NAMALWA (cell line): ENCODE data around the gene FUCA2.
"Not testable (repeated sequence)": the region's sequence is repeated elsewhere in the genome, so short reads cannot be mapped to it uniquely, and the experiment has no call there.

Experiments
- DNase-seq: peaks from one replicate; pipeline ENCODE4 v3.0.0-alpha.2; 2015; ENCODE audit warnings: low spot score

The FUCA2 gene

DNA sequence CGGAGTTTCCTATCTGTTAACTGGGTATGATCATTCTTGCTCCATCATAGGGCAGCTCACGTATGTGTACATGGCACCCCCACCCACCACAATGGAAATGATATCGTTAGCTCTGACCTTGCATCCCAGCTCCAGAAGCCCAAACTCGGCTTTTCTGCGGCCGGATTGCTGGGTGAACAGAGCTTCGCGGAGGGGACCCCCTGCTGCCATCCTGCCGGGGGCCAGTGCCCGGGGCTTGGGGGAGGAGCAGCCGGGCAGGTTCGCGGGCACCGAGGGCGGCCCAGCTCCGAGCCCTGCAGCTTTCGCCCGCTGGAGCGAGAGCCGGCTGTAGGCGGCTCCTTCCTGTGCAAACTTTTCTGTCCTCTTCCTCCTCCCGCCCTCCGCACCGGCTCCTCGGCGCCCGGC lies 24.9 kb upstream of the FUCA2 start:
- peak; percentile 30 for DNase-seq

DNA sequence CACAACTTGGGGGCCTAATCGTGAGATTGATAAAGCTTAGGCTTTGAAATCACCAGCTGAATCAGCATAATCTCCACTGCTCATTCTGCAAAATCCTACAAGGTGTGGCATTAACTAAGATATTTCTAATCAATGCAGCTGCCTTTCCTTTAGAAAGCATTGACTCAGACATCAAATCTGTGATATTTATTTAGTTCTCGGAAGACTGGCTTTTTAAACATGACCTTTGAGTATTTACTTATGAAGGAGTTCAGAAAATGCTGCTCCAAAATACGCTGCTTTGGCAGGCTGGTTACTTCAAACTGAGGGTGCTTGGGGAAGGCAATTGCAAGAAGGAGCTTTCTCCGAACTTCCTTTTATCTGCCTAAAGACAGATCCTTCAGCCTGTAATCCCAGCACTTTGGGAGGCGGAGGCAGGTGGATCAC lies 23.7 kb upstream of the FUCA2 start:
- DNase-seq = no peak

DNA sequence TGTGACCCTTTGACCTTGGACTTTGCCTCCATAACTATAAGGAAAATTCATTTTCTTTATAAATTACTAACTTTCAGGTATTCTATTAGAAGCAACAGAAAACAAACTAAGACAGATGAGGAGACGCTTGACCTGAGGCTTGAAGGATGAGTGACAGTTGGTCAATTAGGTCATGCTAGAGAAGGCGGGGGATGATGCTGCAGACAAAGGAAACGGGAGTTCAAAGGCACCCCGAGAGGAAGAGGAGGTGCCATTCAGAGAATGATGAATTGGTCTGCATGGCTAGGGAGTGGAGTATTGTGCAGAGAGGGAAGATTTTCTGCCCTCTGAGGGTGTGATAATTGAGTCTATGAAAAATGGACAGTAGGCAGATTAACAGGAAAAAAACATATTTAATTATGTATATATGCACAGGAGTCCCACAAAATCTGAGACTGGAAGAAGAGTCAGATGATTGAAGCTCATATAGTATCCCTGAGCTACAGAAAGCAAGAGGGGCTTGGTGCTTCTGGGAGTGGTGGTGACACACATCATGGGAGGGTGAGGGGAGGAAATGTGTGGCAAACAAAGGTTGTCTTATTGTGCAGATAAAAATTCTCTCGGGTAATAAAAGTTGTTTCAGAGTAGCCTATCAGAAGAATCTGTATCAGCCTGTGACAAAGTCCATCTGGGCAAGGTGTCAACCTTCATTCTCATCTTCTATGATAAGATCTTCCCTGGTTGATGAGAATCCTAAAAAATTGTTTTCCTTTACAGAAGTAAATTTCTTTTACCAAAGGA lies 20.4 kb upstream of the FUCA2 start:
- no peak for DNase-seq

DNA sequence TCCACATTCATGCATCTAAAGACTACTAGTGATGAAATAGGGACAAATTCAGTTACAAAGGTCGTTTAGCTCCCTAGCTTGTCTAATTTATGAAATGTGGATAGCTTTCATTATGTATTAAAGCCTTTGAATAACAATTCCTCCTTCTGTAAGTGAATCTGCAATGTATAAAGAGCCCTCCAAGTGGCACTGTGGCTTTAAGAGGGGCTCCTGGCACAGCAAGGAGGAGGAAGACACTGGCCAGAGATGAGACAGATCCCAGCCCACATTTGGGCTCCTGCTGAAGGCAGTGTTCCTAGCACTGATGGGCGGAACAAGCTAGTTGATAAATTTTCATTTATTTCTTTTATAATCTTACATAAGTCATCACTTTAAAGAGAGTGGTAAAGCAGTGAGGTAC lies 17.6 kb upstream of the FUCA2 start:
- peak; percentile 31 for DNase-seq

DNA sequence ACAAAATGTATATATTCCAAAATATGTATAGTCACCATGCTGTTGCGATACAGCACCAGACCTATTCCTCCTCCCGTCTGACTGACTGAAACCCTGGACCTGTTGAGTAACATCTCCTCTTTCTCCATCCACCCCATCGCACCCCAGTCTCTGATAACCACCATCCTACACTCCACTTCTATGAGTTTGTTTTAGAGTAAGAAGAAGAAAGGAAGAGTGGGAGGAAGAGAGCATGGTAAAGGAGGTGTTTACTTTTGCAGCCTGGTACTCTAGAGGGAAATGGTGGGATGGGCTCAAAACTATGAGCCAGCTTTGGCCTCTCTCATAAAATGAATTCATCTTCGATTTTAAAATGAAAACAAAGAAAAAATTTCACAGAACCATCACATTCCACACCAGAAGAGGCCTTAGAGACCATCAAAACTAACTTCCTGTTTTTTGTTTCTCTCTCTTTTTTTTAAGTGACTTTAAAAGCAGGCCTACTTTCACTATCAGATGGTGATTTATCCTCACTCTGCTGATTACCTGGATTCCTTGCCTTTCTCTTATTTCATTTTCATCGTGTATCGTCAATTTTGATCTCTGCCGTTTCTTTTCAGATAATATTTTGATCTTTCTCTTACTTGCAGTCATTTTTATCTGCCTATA lies 16.8 kb upstream of the FUCA2 start:
- DNase-seq = peak; percentile 20

DNA sequence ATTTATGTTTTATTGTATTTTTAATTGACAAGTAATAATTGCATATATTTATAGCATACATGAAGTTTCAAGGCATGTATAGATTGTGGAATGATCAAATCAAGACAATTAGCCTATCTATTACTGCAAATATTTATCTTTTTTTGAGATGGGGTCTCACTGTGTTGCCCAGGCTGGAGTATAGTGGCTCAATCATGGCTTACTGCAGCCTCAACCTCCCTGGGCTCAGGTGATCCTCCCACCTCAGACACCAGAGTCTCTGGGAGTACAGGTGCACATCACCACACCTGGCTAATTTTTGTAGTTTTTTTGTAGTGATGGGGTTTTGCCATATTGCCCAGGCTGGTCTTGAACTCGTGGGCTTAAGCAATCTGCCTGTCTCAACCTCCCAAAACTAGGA lies 16.2 kb upstream of the FUCA2 start:
- no peak for DNase-seq

DNA sequence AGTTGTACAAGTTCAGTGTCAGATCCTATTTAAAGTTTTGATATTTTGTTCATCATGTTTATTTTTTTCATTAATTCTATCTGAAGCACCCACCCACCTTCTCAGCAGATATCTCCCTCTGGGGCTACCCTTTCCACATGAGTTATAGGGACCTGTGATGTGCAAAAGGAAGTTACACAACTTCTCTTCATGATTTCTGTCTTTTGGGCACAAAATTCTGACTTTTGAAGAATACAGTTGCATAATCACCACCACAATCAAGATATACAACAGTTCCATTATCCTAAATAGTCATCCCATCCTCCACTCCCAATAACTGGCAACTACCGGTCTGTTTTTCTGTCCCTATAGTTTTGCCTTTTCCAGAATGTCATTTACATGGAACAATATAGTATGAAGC lies 13.8 kb upstream of the FUCA2 start:
- DNase-seq = no peak

DNA sequence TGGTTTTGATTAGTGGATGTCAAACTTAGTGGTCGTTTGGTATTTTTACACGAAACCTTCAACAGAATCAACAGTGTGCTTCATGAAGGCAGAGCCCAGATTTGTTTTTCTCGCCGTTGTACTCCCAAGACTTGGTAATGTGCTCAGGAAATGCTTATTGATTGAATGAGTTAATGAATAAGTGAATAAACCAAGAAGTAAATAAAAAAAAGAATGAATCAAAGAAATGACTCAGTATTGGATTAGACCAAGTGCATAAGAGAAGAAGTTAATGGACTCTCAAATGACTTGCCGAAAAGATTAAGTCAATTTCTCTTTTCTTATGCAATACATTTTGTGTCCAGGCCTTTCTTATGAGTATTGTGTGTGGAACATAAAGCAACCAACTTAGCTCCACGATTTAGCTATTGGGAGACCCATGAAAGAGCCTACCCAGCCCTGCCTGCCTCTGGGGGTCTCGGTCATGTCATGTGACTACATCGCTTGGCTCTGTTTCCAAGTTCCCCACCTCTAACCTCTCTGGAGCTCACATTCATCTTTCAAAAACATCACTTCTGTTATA lies 10.6 kb upstream of the FUCA2 start:
- no peak for DNase-seq

DNA sequence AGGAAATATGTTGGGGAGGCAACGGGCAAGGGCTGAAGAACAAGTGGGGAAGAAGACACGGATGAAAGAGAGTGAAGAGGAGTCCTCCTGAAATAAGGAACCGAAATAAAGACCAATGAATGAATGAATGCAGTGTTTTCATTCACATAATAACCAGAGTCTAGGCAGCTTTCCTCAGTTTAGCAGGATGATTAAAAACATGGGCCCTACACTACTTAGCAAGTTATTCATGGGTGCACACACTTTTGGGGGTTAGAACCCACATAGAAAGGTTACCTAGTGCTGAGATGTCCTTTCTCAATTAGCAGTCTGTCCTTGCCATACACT lies 5.9 kb upstream of the FUCA2 start:
- no peak for DNase-seq

DNA sequence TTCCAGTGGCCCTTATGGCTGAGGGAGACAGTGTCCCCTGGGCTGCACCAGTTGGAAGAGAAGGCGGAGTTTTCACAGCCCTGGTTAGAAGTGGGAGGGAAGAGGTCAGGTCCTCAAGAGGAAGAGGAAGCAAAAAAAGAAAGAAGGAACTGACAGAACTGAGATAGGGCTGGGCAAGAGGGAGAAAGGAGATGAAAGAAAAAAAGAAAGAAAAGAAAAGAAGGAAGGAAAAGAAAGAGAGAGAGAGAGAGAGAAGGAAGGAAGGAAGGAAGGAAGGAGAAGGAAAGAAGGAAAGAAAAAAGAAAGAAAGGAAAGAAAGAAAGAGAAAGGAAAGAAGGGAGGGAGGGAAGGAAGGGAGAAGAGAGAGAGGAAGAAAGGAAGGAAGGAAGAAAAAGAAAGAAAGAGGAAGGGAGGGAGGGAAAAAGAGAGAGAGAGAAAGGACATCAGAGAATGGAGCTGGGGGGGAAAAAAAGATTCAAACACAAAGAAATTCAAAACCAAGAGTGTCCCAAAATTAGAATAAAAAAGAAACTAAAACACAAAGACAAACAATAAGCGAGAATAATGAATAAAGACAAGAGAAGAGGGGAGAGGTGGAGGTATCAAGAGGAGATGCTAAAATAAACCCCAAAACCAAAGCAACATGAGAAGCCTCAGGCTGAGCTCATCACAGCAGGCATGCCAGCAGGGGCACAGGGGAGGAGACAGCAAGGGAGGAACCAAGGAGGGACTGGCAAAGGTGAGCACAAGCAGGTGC lies 5.3 kb upstream of the FUCA2 start:
- DNase-seq = no peak

DNA sequence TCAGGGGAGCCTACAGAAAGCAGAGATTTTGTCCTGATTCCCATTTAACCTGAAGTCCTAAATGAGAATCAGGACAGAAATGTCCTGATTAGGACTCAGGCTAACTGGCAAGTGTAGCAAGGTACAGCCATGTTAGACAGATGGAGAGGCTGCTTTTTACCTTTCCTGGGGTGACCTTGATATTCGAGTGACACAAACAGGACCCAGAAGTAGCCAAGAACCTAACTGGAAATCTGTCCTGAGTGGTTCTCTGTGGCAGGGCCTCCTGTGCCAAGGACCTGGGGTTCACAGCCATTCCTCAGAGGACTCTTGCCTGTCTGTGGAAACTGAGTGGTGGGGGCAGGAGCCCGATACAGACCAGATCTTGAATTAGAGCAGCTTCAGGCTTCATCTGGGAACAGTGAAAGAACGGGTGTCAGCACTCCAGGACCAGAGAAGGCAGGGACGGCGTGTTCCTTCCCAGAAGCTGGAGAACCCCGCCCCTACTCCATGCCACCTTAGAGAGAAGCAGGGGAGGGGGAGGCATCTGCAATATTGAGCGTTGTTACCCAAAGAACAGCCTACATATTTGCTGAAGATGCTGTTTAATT lies 4.3 kb upstream of the FUCA2 start:
- DNase-seq = no peak

DNA sequence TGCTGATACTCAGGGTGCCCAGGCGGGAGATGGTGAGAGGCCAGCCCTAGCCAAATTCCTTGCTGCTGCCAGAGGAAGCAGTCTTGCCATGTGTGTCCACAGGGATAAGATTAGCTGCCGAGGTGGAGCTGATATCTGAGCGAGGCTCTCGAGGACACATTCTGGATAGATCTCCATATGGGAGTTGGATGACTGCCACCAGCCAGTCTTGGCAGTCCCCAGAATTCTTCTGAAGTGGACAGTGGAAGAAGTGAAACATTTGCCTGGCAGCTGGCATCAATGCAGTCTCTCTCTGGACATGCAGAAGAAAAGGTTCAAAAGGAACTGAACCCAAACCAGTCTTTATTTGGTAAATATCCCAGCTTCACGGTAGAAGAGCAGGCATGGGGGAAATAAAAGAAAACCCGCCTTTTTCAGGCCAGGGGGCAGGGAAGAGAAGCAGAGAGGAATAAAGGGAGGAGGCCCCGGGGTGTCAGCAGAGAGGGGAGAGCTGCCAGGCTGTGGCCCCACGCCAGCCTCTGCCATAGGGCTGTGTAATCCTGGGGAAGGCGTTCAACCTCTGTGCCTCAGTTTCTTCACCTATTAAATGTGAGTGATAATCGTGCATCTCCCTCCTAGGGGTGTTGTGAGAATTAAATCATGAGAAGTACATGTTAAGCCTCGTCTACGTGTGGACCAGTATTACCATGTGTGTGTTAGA lies 3.7 kb upstream of the FUCA2 start:
- DNase-seq = no peak

DNA sequence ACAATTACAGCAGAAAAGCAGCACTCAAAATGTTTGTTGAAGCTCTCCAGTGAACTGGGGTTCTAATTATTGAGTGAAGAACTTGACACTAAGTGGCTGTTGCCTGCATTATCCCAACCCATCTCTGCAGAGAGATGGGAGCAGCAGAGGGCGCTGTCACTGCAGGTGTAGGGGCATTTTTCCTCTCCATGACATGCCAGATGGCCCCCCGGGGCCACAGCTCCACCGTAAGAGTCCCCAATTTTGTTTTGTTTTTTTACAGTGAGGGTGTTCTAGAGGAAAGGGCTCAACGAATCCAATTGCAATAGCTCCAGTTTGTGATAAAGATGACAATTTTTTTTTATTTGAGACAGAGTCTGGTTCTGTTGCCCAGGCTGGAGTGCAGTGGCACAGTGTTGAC lies 1.9 kb upstream of the FUCA2 start:
- peak; percentile 26 for DNase-seq

DNA sequence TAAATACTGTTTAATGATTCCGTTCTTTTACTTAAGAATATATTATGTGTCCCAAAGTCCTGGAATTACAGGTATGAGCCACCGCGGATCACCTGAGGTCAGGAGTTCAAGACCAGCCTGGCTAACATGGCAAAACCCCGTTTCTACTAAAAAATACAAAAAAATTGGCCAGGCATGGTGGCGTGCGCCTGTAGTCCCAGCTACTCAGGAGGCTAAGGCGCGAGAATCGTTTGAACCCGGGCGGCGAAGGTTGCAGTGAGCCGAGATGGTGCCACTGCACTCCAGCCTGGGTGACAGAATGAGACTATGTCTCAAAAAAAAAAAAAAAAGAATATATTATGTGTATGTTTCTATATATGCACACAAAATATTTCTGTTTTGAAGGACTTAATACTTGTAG lies 1.2 kb downstream of the FUCA2 start:
- not testable (repeated sequence) for DNase-seq

DNA sequence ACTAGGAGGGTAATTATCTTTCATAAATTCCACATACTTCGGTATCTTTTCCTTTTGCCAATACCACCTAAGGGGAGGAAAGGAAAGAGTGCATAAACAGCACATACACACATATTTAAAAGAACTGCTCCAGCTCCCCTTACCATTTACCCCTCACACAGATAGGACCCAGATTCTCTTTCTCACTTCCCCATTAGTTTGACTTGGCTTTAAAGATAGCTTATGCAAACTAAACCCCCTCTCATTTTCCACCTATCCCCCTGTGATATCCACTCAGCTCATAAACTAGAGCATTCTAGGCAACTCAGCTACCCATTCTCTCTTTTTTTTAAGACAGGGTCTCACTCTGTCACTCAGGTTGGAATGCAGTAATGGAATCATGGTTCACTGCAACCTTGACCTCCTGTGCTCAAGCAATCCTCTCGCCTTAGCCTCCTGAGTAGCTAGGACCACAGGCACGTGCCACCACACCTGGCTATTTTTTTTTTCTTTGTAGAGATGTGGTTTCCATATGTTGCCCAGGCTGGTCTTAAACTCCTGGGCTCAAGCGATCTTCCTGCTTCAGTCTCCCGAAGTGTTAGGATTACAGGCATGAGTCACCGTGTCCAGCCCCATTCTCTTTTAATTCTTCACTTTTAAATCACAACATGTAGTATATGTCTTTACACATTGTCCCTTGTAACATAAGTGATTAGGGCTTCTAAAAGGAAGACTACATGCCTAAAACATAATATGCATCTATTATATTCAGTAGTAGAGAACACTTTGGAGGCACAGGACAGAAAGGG lies 4.0 kb downstream of the FUCA2 start:
- DNase-seq = peak; percentile 8

DNA sequence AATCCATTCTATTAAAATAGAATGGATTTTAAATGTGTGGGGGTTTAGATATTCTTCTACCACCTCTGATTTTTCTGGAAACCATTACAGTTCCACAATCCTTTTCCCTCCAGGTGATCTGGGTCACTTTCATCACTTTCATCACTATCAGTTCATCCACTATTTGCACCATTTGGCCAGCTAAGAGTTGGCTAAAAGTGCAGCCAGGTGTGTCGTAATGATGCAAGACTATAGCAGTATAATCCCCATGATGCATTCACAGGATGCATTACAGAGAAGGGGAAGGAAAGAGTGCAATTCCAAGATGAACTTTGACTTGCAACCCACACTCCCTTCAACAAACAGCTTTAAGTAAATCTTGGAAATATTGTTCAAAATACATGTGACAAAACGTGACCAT lies 4.9 kb downstream of the FUCA2 start:
- DNase-seq = no peak

DNA sequence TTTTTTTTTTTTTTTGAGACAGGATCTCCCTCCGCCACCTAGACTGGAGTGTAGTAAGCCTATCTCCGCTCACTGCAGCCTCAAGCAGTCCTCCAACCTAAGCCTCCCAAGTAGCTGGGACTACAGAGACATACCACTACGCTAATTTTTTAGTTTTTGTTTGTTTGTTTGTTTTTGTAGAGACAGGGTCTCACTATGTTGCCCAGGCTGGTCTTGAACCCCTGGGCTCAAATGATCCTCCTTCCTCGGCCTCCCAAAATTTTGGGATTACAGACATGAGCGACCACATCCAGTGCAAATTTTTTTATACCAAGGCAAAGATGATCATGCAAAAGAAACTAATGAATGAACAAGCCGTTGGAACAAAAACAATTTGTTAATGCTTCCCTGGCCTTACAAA lies 5.3 kb downstream of the FUCA2 start:
- no peak for DNase-seq

DNA sequence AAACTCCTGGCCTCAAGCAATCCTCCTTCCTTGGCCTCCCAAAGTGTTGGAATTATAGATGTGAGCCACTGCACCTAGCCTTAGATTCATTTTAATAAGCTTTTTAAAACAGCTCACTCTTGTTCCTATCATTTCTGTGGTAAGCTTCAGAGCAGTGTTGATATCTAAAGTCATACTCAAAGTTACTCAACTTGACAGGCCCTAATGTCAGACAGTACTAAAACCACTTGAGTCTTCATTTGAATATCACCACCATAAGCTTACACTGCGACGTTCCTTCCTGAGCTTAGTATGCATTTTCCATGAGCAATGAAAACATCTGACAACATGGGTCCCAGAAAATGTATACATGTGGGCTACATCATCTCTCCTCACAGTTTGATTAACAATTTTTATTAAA lies 6.0 kb downstream of the FUCA2 start:
- no peak for DNase-seq

DNA sequence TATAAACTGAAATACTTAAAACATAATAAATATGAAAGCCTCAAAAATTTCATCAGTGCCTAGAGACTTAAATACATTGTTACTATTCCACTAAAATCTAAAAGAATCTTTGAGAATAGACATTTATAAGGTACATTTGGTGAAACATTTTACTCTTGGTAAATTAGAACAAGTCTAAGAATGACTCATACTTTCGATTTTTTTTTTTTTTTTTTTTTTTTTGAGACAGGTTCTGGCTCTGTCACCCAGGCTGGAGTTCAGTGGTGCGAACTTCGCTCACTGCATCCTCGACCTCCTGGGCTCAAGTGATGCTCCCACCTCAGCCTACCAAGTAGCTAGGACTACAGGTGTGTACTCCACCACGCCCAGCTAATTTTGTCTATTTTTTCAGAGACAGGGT lies 6.4 kb downstream of the FUCA2 start:
- DNase-seq = no peak

DNA sequence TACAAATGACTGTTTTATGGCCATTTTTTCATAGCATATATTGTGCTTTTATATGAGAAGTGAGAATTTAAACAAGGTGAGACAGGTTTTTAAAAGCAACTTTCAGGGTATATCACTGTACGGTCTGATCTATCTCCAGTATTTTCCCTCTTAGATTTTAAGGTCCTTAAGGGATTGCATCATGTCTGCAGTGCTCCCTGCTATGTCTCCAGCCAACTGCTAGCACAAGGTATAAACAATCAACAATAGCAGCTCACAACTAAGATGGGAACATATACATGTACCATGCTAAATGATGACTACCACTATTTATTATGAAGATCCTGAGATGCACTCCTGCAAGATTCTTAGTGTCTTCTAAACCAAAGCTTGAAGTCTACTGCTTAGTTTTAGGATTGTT lies 7.2 kb downstream of the FUCA2 start:
- no peak for DNase-seq

DNA sequence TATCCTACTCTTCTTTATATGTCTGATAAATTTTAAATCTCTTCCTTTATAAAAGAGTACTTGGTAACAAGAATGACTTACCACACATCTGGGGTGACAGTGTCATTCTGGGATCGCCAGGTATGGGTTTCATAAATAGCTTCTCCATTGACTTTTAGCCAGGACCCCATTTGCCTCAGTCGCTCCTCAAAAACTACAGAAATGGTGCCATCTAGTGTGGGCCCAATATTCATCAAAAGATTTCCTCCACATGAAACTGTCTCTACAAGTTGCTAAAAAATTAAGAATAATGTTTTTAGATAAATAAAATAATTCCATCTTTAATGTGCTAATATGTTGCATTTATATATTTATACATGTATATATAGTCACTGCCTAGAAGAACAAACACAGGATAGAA lies 9.7 kb downstream of the FUCA2 start:
- DNase-seq = peak; percentile 49
